ENCODE measurements around the gene CMAS.

Gene CMAS

GRCh38 chr12:22032732-22033131 lies 13.3 kb upstream of the CMAS start:
- TF ChIP-seq CTCF (IDR thresholded peaks at IDR 0.05; ENCODE audit: low read depth, low read length): no peak
- in situ Hi-C loops (cut with HindIII; ENCODE audit: low sequenced_read_pairs): no loop called here
- DNase-seq (ENCODE audit: low read depth, low spot score): no peak
- no peak overlapping the region for H3K4me3 ChIP-seq (ENCODE audit: low read depth, low read length)

GRCh38 chr12:22034709-22035506 lies 11.1 kb upstream of the CMAS start:
- no peak overlapping the region for H3K4me3 ChIP-seq (ENCODE audit: low read depth, low read length)
- no peak for TF ChIP-seq CTCF (IDR thresholded peaks at IDR 0.05; ENCODE audit: low read depth, low read length)
- DNase-seq (ENCODE audit: low read depth, low spot score): peak; percentile 11
- in situ Hi-C loops (cut with HindIII; ENCODE audit: low sequenced_read_pairs): no loop called here

GRCh38 chr12:22037947-22038346 lies 8.1 kb upstream of the CMAS start:
- no peak for TF ChIP-seq CTCF (IDR thresholded peaks at IDR 0.05; ENCODE audit: low read depth, low read length)
- DNase-seq (ENCODE audit: low read depth, low spot score): no peak
- no peak overlapping the region for H3K4me3 ChIP-seq (ENCODE audit: low read depth, low read length)
- in situ Hi-C loops (cut with HindIII; ENCODE audit: low sequenced_read_pairs): no loop called here

DNA sequence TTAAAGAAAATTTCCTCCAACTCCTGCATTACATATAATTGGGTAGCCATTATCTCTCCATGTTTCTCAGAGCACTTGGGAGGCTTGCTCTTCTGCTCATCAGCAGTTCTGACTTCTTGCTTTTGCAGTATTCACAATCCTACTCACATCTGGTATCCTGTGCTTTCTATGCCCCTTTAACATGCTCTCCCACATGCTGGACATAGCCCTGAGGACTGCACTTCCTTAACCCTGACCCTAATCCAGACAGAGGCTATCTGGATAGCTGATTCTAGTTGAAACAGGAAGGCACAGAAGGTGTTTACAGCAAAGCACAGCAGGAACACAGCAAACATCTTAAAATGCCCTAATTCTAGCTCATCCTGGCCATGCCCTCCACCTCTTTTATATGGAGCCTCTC lies 7.3 kb upstream of the CMAS start:
- no peak overlapping the region for H3K4me3 ChIP-seq (ENCODE audit: low read depth, low read length)
- in situ Hi-C loops (cut with HindIII; ENCODE audit: low sequenced_read_pairs): no loop called here
- no peak for TF ChIP-seq CTCF (IDR thresholded peaks at IDR 0.05; ENCODE audit: low read depth, low read length)
- no peak for DNase-seq (ENCODE audit: low read depth, low spot score)

- no peak for TF ChIP-seq CTCF (IDR thresholded peaks at IDR 0.05; ENCODE audit: low read depth, low read length)
- H3K4me3 ChIP-seq (ENCODE audit: low read depth, low read length): no peak overlapping the region
- in situ Hi-C loops (cut with HindIII; ENCODE audit: low sequenced_read_pairs): no loop called here
- DNase-seq (ENCODE audit: low read depth, low spot score): no peak
Observed at GRCh38 chr12:22039361-22039760, 6.7 kb upstream of the CMAS start.

- DNase-seq (ENCODE audit: low read depth, low spot score): peak; percentile 52
- no peak overlapping the region for H3K4me3 ChIP-seq (ENCODE audit: low read depth, low read length)
- TF ChIP-seq CTCF (IDR thresholded peaks at IDR 0.05; ENCODE audit: low read depth, low read length): no peak
- in situ Hi-C loops (cut with HindIII; ENCODE audit: low sequenced_read_pairs): no loop called here
Observed at GRCh38 chr12:22042976-22043669, 2.9 kb upstream of the CMAS start.
